PFSK-1 (cell line): ENCODE data around the gene MTCH2.

Experiments used
- SIN3A ChIP-seq: IDR thresholded peaks from 2 replicates; pipeline ENCODE4 v1.6.1; 2012; ENCODE audit warnings: mild to moderate bottlenecking, low read length, moderate library complexity, borderline replicate concordance; ENCODE audit not compliant: insufficient read depth
- TAF1 ChIP-seq: IDR thresholded peaks from 2 replicates; pipeline ENCODE4 v1.6.1; 2012; ENCODE audit warnings: low read length, control low read depth, borderline replicate concordance; ENCODE audit not compliant: insufficient read depth
- TF ChIP-seq, protein P1 (sequence below), 2 experiments: IDR thresholded peaks; 2 replicates each; pipeline versions ENCODE4 v1.6.1 to v1.8.0; 2011 to 2012; ENCODE audit warnings: low read depth in 2 of 2, low read length in 2 of 2, control low read depth in 1 of 2, inconsistent platforms in 1 of 2, mild to moderate bottlenecking in 1 of 2, moderate library complexity in 1 of 2; ENCODE audit not compliant: insufficient read depth in 1 of 2

DNA sequence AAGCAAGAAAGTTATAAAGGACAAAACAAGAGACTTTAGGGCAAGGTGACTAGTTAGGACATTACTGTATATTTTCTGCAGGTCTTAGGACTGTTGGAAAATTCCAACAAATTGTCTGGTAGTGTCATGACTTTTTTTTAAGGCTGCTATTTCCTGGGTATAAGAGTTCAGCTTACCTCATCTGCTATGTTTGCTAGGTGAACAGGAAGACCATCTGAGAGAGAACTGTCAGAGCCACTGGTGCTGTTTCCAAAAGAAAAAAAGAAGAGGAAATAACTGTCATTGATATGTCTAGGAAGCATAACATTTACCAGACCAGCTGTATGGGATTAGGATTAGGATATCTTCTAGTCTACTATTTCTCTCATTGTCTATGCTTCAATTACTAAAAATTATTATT, 26.3 kb upstream of the MTCH2 start:
- no peak for TF ChIP-seq SIN3A
- TF ChIP-seq TAF1, result no peak
- TF ChIP-seq, protein P1, sequence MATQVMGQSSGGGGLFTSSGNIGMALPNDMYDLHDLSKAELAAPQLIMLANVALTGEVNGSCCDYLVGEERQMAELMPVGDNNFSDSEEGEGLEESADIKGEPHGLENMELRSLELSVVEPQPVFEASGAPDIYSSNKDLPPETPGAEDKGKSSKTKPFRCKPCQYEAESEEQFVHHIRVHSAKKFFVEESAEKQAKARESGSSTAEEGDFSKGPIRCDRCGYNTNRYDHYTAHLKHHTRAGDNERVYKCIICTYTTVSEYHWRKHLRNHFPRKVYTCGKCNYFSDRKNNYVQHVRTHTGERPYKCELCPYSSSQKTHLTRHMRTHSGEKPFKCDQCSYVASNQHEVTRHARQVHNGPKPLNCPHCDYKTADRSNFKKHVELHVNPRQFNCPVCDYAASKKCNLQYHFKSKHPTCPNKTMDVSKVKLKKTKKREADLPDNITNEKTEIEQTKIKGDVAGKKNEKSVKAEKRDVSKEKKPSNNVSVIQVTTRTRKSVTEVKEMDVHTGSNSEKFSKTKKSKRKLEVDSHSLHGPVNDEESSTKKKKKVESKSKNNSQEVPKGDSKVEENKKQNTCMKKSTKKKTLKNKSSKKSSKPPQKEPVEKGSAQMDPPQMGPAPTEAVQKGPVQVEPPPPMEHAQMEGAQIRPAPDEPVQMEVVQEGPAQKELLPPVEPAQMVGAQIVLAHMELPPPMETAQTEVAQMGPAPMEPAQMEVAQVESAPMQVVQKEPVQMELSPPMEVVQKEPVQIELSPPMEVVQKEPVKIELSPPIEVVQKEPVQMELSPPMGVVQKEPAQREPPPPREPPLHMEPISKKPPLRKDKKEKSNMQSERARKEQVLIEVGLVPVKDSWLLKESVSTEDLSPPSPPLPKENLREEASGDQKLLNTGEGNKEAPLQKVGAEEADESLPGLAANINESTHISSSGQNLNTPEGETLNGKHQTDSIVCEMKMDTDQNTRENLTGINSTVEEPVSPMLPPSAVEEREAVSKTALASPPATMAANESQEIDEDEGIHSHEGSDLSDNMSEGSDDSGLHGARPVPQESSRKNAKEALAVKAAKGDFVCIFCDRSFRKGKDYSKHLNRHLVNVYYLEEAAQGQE (IDR thresholded peaks at IDR 0.05; ENCODE audit: insufficient read depth in 1 of 2, low read depth in 2 of 2, low read length in 2 of 2), result no peak
